Keratinocyte (primary cell): ENCODE results near the gene FAM219B. TPM values are rescaled to one million over a fixed set of nuclear protein-coding genes. Genes with fewer than 3 reads are reported as not detected.

Source experiments
- DNase-seq: peaks from one replicate; pipeline ENCODE4 v3.0.0-alpha.2; 2011; ENCODE audit warnings: low read depth, missing footprints, low spot score
- FAIRE-seq: peaks from 2 replicates; lab custom pipeline; 2011; peaks lifted over from hg19 to GRCh38; lab: Jason Lieb, UNC
- H2AFZ ChIP-seq: 2 replicates; pipeline ENCODE4 v1.6.0; 2012; ENCODE audit warnings: low read length, control low read depth, inconsistent platforms; ENCODE audit not compliant: control insufficient read depth
- H3K27ac ChIP-seq: 2 replicates; pipeline ENCODE4 v1.5.1; 2011; ENCODE audit warnings: low read length; ENCODE audit not compliant: control insufficient read depth, insufficient read depth
- H3K27me3 ChIP-seq: 3 replicates; pipeline ENCODE4 v1.6.0; 2011; ENCODE audit warnings: low read length; ENCODE audit not compliant: control insufficient read depth, insufficient read depth; ENCODE audit errors: extremely low read depth
- H3K36me3 ChIP-seq, 2 experiments: 2 replicates in 1 of 2; 3 replicates in 1 of 2; pipeline ENCODE4 v1.5.1; 2011; ENCODE audit warnings: low read length in 2 of 2, mild to moderate bottlenecking in 1 of 2; ENCODE audit not compliant: control insufficient read depth in 2 of 2, insufficient read depth in 2 of 2; ENCODE audit errors: extremely low read depth in 1 of 2
- H3K4me1 ChIP-seq: 3 replicates; pipeline ENCODE4 v1.5.1; 2011; ENCODE audit warnings: low read length; ENCODE audit not compliant: control insufficient read depth, insufficient read depth; ENCODE audit errors: extremely low read depth
- H3K4me2 ChIP-seq: 3 replicates; pipeline ENCODE4 v1.6.0; 2011; ENCODE audit warnings: low read depth, low read length; ENCODE audit not compliant: control insufficient read depth, insufficient read depth; ENCODE audit errors: extremely low read depth
- H3K4me3 ChIP-seq, 3 experiments: fragments of 200-600 bp in 1 of 3; sonication (generic) in 1 of 3; 2 replicates in 2 of 3; 3 replicates in 1 of 3; pipeline ENCODE4 v1.5.1; 2011 to 2016; ENCODE audit warnings: low read length in 3 of 3, mild to moderate bottlenecking in 3 of 3, control low read depth in 2 of 3, inconsistent platforms in 1 of 3, low read depth in 1 of 3, mixed read lengths in 1 of 3, mixed run types in 1 of 3, moderate library complexity in 1 of 3; ENCODE audit not compliant: control insufficient read depth in 2 of 3, insufficient read depth in 2 of 3; ENCODE audit errors: extremely low read depth in 1 of 3
- H3K79me2 ChIP-seq: 2 replicates; pipeline ENCODE4 v1.6.0; 2012; ENCODE audit warnings: low read length; ENCODE audit not compliant: control insufficient read depth, insufficient read depth
- H3K9ac ChIP-seq: 3 replicates; pipeline ENCODE4 v1.6.0; 2011; ENCODE audit warnings: low read length; ENCODE audit not compliant: control insufficient read depth, insufficient read depth; ENCODE audit errors: extremely low read depth
- H3K9me1 ChIP-seq: 3 replicates; pipeline ENCODE4 v1.6.0; 2011; ENCODE audit warnings: low read length; ENCODE audit not compliant: control insufficient read depth, insufficient read depth; ENCODE audit errors: extremely low read depth
- H3K9me3 ChIP-seq: 2 replicates; pipeline ENCODE4 v1.5.1; 2012; ENCODE audit warnings: low read depth, low read length; ENCODE audit not compliant: control insufficient read depth
- H4K20me1 ChIP-seq: 3 replicates; pipeline ENCODE4 v1.6.0; 2011; ENCODE audit warnings: low read length; ENCODE audit not compliant: control insufficient read depth, insufficient read depth; ENCODE audit errors: extremely low read depth
- CTCF ChIP-seq, 3 experiments: IDR thresholded peaks in 1 of 3; conservative IDR thresholded peaks in 1 of 3; optimal IDR thresholded peaks in 1 of 3; 2 replicates in 2 of 3; 3 replicates in 1 of 3; pipeline versions ENCODE3 to v1.5.1; 2011; ENCODE audit warnings: low read length in 3 of 3, mild to moderate bottlenecking in 3 of 3, moderate library complexity in 2 of 3, control low read depth in 1 of 3, inconsistent platforms in 1 of 3; ENCODE audit not compliant: insufficient read depth in 2 of 3; ENCODE audit errors: extremely low read depth in 1 of 3
- EZH2 ChIP-seq: IDR thresholded peaks from one replicate; pipeline ENCODE4 v1.6.1; 2012; ENCODE audit warnings: inconsistent platforms, mild to moderate bottlenecking, low read length, moderate library complexity
- dilution Hi-C: fragments of 300-500 bp; cut with MboI; formaldehyde crosslinking; loops from one replicate; pipeline ENCODE4 v1.7.0; 2020; ENCODE audit warnings: low sequenced_read_pairs; ENCODE audit not compliant: extremely low pct_ligation_motif_present
- polyA plus RNA-seq, 5 experiments: library from polyadenylated mRNA; depleted of rRNA in 3 of 5; stranded (reverse) in 3 of 5; stranded (forward) in 1 of 5; unstranded in 1 of 5; fragments of >200 nt; gene quantifications; 1 replicate in 1 of 5; 2 replicates in 3 of 5; 3 replicates in 1 of 5; pipeline versions ENCODE4 v1.2.1 to v1.2.3, GENCODE V29; 2011 to 2012; ENCODE audit warnings: missing spikeins in 2 of 5, low read depth in 1 of 5, low replicate concordance in 1 of 5

The FAM219B gene
- polyA plus RNA-seq, 1 donor (not counting 4 experiments of a cell fraction or from before 2014, with no cell fraction given): 45.4 TPM

GRCh38 chr15:74854453-74855022, 52.1 kb downstream of the FAM219B start:
- no peak for TF ChIP-seq CTCF (optimal IDR thresholded peaks at IDR 0.05 in 1 of 3, IDR thresholded peaks at IDR 0.05 in 1 of 3, conservative IDR thresholded peaks at IDR 0.05 in 1 of 3; ENCODE audit: extremely low read depth in 1 of 3, insufficient read depth in 2 of 3, low read length in 3 of 3)
- no peak for TF ChIP-seq EZH2
- FAIRE-seq: no peak

GRCh38 chr15:74851960-74852359, 54.7 kb downstream of the FAM219B start:
- H3K36me3 ChIP-seq: peaks cover 40 to 47% of the 10 kb centered on the region in 2 experiments
- no peaks in the 10 kb centered on the region for H3K27me3 ChIP-seq
- no peak overlapping the region for H3K4me2 ChIP-seq
- TF ChIP-seq EZH2: no peak
- TF ChIP-seq CTCF (optimal IDR thresholded peaks at IDR 0.05 in 1 of 3, IDR thresholded peaks at IDR 0.05 in 1 of 3, conservative IDR thresholded peaks at IDR 0.05 in 1 of 3; ENCODE audit: extremely low read depth in 1 of 3, insufficient read depth in 2 of 3, low read length in 3 of 3): no peak
- no peak overlapping the region for H3K9ac ChIP-seq
- peaks cover 2% of the 10 kb centered on the region for H3K9me1 ChIP-seq
- DNase-seq (no peak), FAIRE-seq (no peak)
- H2AFZ ChIP-seq: no peak overlapping the region
- H3K27ac ChIP-seq: no peak overlapping the region
- H3K4me1 ChIP-seq: peaks cover 10% of the 10 kb centered on the region
- H3K79me2 ChIP-seq: peaks cover 6% of the 10 kb centered on the region
- H3K9me3 ChIP-seq: no peaks in the 10 kb centered on the region
- no peak overlapping the region for H3K4me3 ChIP-seq
- dilution Hi-C loops: no loop called here
- H4K20me1 ChIP-seq: no peaks in the 10 kb centered on the region

More at GRCh38 chr15:74854453-74855022, 52.1 kb downstream of the FAM219B start:
- Histone ChIP-seq H3K4me3 (no peak overlapping the region), H3K9me1 (peaks cover 6% of the 10 kb centered on the region), H3K36me3 (peaks cover 38 to 41% of the 10 kb centered on the region in 2 experiments), H3K9me3 (no peaks in the 10 kb centered on the region), H3K27me3 (no peaks in the 10 kb centered on the region), H3K27ac (no peak overlapping the region), H3K4me1 (peaks cover 21% of the 10 kb centered on the region), H3K4me2 (no peak overlapping the region), H3K79me2 (peaks cover 13% of the 10 kb centered on the region), H2AFZ (no peak overlapping the region), H3K9ac (no peak overlapping the region), H4K20me1 (no peaks in the 10 kb centered on the region)
- no peak for DNase-seq
- dilution Hi-C loops: no loop called here
